Measurements from ENCODE around the gene CYP4B1. TPM values are rescaled to one million over a fixed set of nuclear protein-coding genes. Genes with fewer than 3 reads are reported as not detected.
"Not testable (repeated sequence)": the region's sequence is repeated elsewhere in the genome, so short reads cannot be mapped to it uniquely, and the experiment has no call there.

The CYP4B1 gene
- total RNA-seq, 1 experiment from 2014 or later, result 0.92 TPM

GRCh38 chr1:46822248-46822826 is 23.5 kb downstream of the CYP4B1 start:
- Mint-ChIP-seq H3K27ac (ENCODE audit: unreplicated experiment) (no peak overlapping the region), H3K4me3 (ENCODE audit: low read depth, unreplicated experiment) (no peak overlapping the region), H3K9me3 (ENCODE audit: low read depth, unreplicated experiment) (no peaks in the 10 kb centered on the region), H3K36me3 (ENCODE audit: insufficient read depth, unreplicated experiment) (no peaks in the 10 kb centered on the region), H3K27me3 (ENCODE audit: unreplicated experiment) (no peaks in the 10 kb centered on the region), H3K4me1 (ENCODE audit: low read depth, unreplicated experiment) (no peaks in the 10 kb centered on the region)
- no peak for TF ChIP-seq CTCF (IDR thresholded peaks at IDR 0.05; ENCODE audit: unreplicated experiment)
- intact Hi-C loops (cut with micrococcal nuclease; ENCODE audit: unreplicated experiment), result no loop called here
- no TSS peak for BruUV-seq (replicated peaks)
- CTCF ChIA-PET, result no interaction called here
- no peak for DNase-seq

- Mint-ChIP-seq H3K27me3 (ENCODE audit: unreplicated experiment) (no peaks in the 10 kb centered on the region), H3K27ac (ENCODE audit: unreplicated experiment) (no peak overlapping the region), H3K9me3 (ENCODE audit: low read depth, unreplicated experiment) (peaks cover 2% of the 10 kb centered on the region), H3K36me3 (ENCODE audit: insufficient read depth, unreplicated experiment) (no peaks in the 10 kb centered on the region), H3K4me1 (ENCODE audit: low read depth, unreplicated experiment) (no peaks in the 10 kb centered on the region), H3K4me3 (ENCODE audit: low read depth, unreplicated experiment) (no peak overlapping the region)
- BruUV-seq (replicated peaks), result no TSS peak
- CTCF ChIA-PET, result no interaction called here
- no peak for TF ChIP-seq CTCF (IDR thresholded peaks at IDR 0.05; ENCODE audit: unreplicated experiment)
- intact Hi-C loops (cut with micrococcal nuclease; ENCODE audit: unreplicated experiment), result no loop called here
- no peak for DNase-seq
Measured at GRCh38 chr1:46823151-46823550, 24.3 kb downstream of the CYP4B1 start.

- H3K4me1 Mint-ChIP-seq (ENCODE audit: low read depth, unreplicated experiment); intact Hi-C loops (cut with micrococcal nuclease; ENCODE audit: unreplicated experiment); H3K27ac Mint-ChIP-seq (ENCODE audit: unreplicated experiment); H3K4me3 Mint-ChIP-seq (ENCODE audit: low read depth, unreplicated experiment); CTCF ChIA-PET; H3K27me3 Mint-ChIP-seq (ENCODE audit: unreplicated experiment); DNase-seq; H3K36me3 Mint-ChIP-seq (ENCODE audit: insufficient read depth, unreplicated experiment); BruUV-seq (replicated peaks); H3K9me3 Mint-ChIP-seq (ENCODE audit: low read depth, unreplicated experiment): not testable (repeated sequence)
Measured at GRCh38 chr1:46826892-46827291, 28.0 kb downstream of the CYP4B1 start.

GRCh38 chr1:46830665-46831322 is 31.9 kb downstream of the CYP4B1 start:
- no TSS peak for BruUV-seq (replicated peaks)
- DNase-seq, result no peak
- Mint-ChIP-seq H3K27ac (ENCODE audit: unreplicated experiment) (no peak overlapping the region), H3K4me1 (ENCODE audit: low read depth, unreplicated experiment) (no peaks in the 10 kb centered on the region), H3K27me3 (ENCODE audit: unreplicated experiment) (no peaks in the 10 kb centered on the region), H3K4me3 (ENCODE audit: low read depth, unreplicated experiment) (no peak overlapping the region), H3K9me3 (ENCODE audit: low read depth, unreplicated experiment) (peaks cover 3% of the 10 kb centered on the region), H3K36me3 (ENCODE audit: insufficient read depth, unreplicated experiment) (no peaks in the 10 kb centered on the region)
- CTCF ChIA-PET, result no interaction called here
- intact Hi-C loops (cut with micrococcal nuclease; ENCODE audit: unreplicated experiment), result no loop called here
- no peak for TF ChIP-seq CTCF (IDR thresholded peaks at IDR 0.05; ENCODE audit: unreplicated experiment)

- H3K4me3 Mint-ChIP-seq (ENCODE audit: low read depth, unreplicated experiment); intact Hi-C loops (cut with micrococcal nuclease; ENCODE audit: unreplicated experiment); H3K36me3 Mint-ChIP-seq (ENCODE audit: insufficient read depth, unreplicated experiment); BruUV-seq (replicated peaks); DNase-seq; H3K27me3 Mint-ChIP-seq (ENCODE audit: unreplicated experiment); CTCF ChIA-PET; H3K9me3 Mint-ChIP-seq (ENCODE audit: low read depth, unreplicated experiment); H3K27ac Mint-ChIP-seq (ENCODE audit: unreplicated experiment); H3K4me1 Mint-ChIP-seq (ENCODE audit: low read depth, unreplicated experiment): not testable (repeated sequence)
Measured at GRCh38 chr1:46835469-46835868, 36.6 kb downstream of the CYP4B1 start.

- H3K4me3 Mint-ChIP-seq (ENCODE audit: low read depth, unreplicated experiment); CTCF ChIA-PET; H3K4me1 Mint-ChIP-seq (ENCODE audit: low read depth, unreplicated experiment); H3K27ac Mint-ChIP-seq (ENCODE audit: unreplicated experiment); H3K9me3 Mint-ChIP-seq (ENCODE audit: low read depth, unreplicated experiment); BruUV-seq (replicated peaks); DNase-seq; H3K36me3 Mint-ChIP-seq (ENCODE audit: insufficient read depth, unreplicated experiment); intact Hi-C loops (cut with micrococcal nuclease; ENCODE audit: unreplicated experiment): not testable (repeated sequence)
- H3K27me3 Mint-ChIP-seq (ENCODE audit: unreplicated experiment), result peaks cover 11% of the 10 kb centered on the region
Measured at GRCh38 chr1:46846386-46846785, 47.5 kb downstream of the CYP4B1 start.

GRCh38 chr1:46857660-46858065 is 58.8 kb downstream of the CYP4B1 start:
- intact Hi-C loops (cut with micrococcal nuclease; ENCODE audit: unreplicated experiment), result loop anchor here (2.0 kb wide), 1 partner anchor 101 kb away; no protein-coding TSS in a partner anchor
- DNase-seq, result peak; percentile 73
- H3K27ac Mint-ChIP-seq (ENCODE audit: unreplicated experiment), result peak overlapping the region; percentile 94

More at GRCh38 chr1:46857660-46858065, 58.8 kb downstream of the CYP4B1 start:
- H3K36me3 Mint-ChIP-seq (ENCODE audit: insufficient read depth, unreplicated experiment); BruUV-seq (replicated peaks); H3K27me3 Mint-ChIP-seq (ENCODE audit: unreplicated experiment); CTCF ChIA-PET; H3K9me3 Mint-ChIP-seq (ENCODE audit: low read depth, unreplicated experiment): not testable (repeated sequence)
- H3K4me1 Mint-ChIP-seq (ENCODE audit: low read depth, unreplicated experiment), result peaks cover 32% of the 10 kb centered on the region
- peak overlapping the region; percentile 52 for H3K4me3 Mint-ChIP-seq (ENCODE audit: low read depth, unreplicated experiment)

All from Calu3 (cell line).